Activated CD4-positive, alpha-beta T cell treated with anti-CD3 and anti-CD28 coated beads, Interleukin-2, amount 50 U/mL, for 16 hours (primary cell): ENCODE results near the gene IFI35.
"Not testable (repeated sequence)": the region's sequence is repeated elsewhere in the genome, so short reads cannot be mapped to it uniquely, and the experiment has no call there.

ENCODE experiments used
- DNase-seq: peaks from one replicate; pipeline ENCODE4 v3.0.0-alpha.2; 2020

Gene IFI35

DNA sequence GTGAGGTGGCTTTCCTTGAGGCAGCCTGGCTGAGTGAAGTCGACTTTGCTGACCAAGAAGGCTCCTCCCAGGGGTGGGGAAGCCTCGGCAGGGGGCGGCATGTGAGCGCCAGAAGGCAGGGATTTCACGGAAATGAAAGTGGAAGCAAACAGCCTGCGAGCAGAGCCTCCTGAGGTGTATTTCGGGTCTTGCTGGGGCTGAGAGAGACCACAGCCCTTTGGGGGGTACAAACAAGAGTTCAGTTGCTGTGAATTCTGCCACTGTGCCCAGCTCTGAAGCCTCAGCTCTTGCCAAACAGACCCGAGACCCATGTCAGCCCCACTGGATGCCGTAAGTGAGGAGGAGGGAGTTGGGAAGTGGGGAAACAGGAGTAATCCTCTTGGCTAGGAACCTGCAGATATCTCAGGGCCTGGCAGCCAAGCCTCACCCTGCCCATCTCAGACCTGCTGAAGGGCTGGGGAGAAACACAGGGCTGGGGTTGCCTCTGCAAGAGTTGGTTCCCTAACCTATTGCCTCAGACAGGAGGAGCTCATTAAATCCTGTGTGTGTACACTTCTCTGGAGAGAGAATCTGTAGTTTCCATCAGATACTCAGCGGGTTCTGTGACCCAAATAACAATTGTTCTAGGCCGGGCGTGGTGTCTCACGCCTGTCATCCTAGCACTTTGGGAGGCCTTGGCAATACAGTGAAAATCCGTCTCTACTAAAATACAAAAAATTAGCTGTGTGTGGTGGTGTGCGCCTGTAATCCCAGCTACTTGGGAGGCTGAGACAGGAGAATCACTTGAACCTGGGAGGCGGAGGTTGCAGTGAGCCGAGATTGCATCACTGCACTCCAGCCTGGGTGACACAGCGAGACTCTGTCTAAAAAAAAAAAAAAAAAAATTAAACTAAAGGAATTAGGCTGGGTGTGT is at the start of gene IFI35:
IFI35 (plus strand) TSS at position 146 of the 913 bp plus-strand sequence; CDS start at position 310, 164 bp downstream.
- peak; percentile 92 for DNase-seq

DNA sequence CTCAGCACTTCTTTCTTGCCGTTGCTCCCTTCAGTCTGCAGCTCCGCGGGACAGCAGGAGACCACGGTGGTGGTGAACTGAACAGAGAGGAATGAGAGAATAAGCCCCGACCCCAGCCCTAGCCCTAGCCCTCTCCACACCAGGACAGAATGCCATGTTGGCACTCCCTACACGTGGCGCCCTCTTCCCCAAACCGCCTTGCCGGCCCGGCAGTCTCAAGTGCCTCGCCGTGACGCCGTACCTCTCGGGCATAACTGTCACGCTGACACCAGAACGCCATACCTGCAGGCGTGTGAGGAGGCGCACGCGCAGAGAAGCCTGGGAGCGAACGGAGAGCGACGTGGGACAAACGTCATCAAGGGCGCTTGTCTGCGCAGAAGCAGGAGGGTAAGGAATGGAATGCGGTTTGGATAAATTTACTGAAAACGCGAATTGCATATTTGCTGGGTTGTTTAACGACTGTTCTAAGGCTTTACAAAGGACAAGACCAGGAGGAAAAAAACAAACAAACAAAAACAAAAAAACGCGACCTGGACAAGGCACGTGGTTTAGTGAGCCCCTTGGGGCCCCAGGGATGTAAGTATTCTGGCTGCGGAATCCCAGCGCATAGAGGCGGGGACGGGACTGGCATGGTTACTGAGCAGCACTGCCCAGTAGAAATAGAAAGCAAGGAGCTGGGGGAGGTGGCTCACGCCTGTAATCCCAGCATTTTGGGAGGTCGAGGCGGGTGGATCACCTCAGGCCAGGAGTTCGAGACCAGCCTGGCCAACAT is 42.2 kb upstream of the IFI35 start, which contains the start of gene AARSD1:
AARSD1 (minus strand) TSS at position 294 of the 772 bp plus-strand sequence; CDS start at position 280, 14 bp downstream.
- peak; percentile 95 for DNase-seq

DNA sequence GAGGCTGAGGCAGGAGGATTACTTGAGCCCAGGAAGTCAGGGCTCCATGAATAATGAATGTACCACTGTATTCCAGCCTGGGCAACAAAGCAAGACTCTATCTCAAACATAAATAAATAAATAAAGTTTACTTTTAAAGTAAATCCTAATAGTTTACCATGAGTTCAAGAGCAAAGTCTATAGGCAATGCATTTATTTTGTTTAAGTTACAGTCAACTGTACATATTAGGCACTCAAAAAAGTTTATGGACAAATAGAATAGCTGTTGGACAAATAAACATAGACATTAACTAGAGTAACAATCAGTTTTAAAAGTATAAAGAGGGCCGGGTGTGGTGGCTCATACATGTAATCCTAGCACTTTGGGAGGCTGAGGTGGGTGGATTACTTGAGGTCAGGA is 38.7 kb upstream of the IFI35 start:
- no peak for DNase-seq

DNA sequence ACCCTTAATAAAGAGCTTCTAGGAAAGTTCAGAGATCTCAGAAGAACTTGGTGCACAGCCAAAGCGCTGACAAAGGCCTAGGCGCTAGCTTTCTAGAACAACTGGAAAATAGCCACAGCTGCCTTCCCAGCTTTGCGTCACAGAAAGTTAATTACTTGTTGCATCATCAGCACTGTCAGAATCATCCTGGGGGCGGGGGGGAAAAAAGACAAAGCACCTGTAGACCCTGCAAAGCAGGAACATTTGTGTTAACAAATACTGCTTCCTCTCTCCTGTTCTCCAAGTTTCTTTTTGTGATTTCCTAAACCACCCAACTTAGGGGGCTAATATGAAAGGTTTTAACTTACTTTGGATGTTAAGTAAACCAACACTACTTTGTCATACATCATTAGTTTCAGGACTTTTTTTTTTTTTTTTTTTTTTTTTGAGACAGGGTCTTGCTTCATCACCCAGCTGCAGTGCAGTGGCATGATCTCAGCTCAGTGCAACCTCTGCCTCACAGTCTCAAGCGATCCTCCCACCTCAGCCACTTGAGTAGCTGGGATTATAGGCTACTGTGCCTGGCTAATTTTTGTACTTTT is 37.5 kb upstream of the IFI35 start:
- no peak for DNase-seq

DNA sequence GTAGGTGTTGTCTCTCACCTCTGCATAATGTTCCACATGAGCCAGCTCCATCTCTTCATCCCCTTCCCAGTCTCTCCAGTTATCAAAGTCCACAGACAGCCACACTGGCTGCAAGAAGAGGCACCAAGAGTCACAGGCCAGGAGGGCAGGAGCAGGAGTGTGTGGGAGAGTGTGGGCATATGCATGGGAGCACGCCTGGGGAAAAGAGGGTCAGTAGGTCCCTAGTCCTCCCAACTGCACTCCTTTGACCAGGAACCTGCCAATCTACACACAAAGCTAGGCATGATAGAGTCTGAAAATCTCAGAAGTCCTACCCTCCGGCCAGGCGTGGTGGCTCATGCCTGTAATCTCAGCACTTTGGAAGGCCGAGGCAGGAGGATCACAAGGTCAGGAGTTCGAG is 35.0 kb upstream of the IFI35 start:
- no peak for DNase-seq

DNA sequence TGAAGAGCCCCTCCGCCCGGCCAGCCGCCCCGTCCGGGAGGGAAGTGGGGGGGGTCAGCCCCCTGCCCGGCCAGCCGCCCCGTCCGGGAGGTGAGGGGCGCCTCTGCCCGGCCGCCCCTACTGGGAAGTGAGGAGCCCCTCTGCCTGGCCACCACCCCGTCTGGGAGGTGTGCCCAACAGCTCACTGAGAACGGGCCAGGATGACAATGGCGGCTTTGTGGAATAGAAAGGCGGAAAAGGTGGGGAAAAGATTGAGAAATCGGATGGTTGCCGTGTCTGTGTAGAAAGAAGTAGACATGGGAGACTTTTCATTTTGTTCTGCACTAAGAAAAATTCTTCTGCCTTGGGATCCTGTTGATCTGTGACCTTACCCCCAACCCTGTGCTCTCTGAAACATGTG is 33.3 kb upstream of the IFI35 start:
- DNase-seq: not testable (repeated sequence)

DNA sequence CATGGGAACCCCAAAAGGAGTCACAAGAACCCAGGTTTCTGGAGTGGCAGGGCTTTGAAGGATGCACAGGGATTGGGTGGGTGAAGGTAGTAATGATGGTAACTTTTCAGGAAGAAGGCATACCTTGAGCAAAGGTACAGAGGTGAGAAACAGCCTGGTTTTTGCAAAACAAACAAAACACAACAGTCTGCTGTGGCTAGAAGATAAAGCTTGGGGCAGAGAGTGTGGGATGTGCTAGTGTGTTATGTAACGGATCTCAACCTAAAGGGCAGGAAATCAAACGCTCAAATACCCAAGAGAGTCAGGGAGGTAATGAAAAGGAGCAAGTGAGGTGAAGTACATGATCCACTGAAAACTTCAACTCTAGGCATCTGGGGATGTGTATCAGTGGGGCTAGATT is 31.3 kb upstream of the IFI35 start:
- DNase-seq: no peak

DNA sequence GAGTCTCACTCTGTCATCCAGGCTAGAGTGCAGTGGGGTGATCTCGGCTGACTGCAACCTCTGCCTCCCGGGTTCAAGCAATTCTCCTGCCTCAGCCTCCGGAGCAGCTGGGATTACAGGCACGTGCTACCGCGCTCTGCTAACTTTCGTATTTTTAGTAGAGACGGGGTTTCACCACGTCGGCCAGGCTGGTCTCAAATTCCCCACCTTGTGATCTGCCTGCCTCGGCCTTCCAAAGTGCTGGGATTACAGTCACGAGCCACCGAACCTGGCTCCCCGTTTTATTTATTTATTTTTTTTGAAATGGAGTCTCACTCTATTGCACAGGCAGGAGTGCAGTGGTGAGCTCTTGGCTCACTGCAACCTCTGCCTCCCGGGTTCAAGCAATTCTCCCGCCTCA is 30.9 kb upstream of the IFI35 start:
- not testable (repeated sequence) for DNase-seq

DNA sequence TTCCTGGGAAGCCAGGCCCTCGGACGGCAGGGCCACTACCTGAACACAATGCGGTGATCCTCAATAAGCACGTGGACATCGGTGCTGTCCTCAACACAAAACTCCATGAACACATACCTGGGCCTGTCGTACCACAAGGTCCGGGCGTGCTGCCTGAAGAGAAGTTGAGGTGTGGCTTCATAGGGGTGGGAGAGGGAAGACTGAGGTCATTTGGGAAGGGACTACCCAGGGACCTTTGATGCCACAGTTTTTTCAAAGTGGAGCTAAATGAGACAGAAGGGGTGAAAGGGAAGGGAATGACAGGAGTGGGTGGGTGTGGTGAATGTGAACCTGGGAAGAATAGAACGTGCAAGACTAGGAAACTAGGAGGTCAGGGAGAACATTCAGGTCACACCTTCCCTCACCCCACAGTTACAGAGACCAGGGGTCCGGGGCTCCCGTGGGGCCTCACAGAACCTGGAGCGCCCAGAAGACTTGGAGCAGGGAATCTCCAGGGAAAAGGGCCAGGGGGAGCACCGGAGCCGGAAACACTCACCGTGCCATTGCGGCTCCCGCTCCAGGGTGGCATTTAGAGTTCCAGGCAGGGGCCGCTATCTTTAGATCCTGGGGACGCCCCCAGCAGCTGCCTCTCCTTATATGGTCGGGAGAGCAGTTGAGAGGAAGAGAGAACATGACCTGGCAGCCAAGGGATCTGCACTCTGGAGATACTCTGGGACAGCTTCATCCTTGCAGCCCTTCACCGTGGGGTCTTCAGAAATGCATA is 26.9 kb upstream of the IFI35 start, which contains the start of gene PTGES3L:
PTGES3L (minus strand) TSS at position 570 of the 763 bp plus-strand sequence; CDS start at position 543, 27 bp downstream.
- DNase-seq: no peak

DNA sequence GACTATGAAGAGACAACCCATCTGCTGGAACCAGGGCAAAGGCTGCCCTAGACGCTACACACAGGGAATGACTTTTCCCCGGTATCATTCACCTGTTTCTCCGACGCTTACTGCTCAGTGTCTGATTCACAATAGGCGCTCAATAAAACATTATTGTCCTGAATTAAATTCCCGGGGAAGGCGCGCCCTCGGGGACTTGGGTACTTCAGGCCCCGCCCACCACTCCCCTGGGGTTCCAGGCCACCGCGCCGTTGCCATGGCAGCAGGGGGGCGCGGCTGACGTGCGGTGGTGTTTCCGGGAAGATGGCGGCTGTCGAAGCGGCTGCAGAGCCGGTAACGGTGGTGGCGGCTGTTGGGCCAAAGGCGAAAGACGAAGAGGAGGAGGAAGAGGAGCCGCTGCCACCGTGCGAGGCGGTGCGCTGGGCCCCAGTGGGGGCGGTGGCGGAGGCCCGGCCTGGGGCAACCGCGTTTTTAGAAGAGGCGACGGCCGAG is 26.3 kb upstream of the IFI35 start, which contains the start of gene RUNDC1:
RUNDC1 (plus strand) TSS at position 292 of the 492 bp plus-strand sequence; CDS start at position 304, 12 bp downstream.
- DNase-seq: peak; percentile 91

DNA sequence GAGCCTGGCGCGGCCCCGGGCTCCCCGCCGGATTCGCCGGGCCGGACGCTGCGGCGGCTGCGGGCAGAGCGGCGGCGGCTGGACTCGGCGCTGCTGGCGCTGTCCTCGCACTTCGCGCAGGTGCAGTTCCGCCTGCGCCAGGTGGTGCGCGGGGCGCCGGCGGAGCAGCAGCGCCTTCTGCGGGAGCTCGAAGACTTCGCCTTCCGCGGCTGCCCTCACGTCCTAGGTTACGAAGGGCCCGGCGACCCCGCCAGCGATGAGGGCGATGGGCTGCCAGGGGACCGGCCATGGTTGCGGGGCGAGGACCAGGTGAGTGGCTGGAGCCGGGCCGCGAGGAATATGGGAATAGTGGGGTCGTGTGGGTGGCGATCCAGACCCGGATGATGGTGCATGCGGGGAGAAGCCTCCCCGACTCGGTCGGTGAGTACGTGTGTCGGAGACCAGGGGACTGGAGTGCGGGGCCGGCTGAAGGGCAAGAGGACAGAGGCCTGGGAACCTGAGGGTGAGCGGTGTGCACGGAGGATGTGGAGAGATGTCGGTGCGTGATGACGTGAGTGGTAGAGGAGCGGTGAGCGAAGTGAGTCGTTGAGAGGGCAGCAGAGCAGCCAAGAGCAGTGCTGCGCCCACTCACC is 25.7 kb upstream of the IFI35 start:
- DNase-seq: peak; percentile 77

DNA sequence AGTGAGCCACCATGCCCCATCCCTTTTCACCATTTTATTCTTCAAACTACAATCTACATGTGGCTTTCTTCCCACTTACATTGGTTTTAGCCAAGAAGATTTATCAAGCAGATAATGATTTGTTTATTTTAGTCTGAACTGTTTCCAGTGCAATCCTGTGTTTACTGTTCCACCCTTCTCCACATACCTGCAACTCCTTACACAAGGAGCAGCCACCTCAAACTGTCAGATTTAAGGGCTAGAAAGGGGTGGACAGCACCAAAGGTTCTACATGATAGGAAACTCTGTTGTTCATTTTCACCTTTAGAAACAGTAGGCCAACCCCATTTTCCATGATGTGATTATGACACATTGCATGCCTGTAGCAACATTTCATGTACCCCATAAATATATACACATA is 24.3 kb upstream of the IFI35 start:
- DNase-seq: no peak

DNA sequence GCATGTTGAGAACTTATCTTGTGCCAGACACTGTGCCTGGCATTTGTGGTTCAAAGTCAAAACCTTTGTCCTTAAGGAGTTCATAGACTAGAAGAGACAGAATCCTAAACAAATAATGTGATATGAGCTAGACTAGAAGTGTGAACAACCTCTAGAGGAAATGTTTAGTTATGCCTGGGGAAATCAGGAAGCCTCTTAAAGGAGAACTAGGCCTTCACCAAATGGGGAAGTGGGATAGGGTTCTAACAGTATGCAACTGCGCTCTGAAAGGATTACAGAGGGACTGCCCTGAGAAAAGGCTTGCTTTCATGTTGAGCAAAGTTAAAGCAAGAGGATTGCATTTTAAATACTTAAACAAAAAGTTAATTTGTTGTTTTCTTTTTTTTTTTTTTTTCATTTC is 21.4 kb upstream of the IFI35 start:
- no peak for DNase-seq

DNA sequence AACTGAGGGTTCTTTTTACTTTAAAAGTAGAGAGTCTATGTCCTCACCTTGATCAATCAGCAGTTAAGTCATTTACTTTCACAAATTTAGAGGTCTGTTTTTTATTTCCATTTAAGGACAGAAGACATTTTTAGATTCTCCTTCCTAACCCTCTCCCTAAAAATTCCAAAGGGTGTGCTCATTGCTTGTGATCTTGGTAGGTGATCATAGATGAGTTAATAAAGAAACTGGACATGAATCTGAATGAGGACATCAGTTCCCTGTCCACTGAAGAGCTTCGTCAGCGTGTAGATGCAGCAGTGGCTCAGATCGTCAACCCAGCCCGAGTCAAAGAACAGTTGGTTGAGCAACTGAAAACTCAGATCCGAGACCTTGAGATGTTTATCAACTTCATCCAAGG is 17.4 kb upstream of the IFI35 start:
- DNase-seq: no peak

DNA sequence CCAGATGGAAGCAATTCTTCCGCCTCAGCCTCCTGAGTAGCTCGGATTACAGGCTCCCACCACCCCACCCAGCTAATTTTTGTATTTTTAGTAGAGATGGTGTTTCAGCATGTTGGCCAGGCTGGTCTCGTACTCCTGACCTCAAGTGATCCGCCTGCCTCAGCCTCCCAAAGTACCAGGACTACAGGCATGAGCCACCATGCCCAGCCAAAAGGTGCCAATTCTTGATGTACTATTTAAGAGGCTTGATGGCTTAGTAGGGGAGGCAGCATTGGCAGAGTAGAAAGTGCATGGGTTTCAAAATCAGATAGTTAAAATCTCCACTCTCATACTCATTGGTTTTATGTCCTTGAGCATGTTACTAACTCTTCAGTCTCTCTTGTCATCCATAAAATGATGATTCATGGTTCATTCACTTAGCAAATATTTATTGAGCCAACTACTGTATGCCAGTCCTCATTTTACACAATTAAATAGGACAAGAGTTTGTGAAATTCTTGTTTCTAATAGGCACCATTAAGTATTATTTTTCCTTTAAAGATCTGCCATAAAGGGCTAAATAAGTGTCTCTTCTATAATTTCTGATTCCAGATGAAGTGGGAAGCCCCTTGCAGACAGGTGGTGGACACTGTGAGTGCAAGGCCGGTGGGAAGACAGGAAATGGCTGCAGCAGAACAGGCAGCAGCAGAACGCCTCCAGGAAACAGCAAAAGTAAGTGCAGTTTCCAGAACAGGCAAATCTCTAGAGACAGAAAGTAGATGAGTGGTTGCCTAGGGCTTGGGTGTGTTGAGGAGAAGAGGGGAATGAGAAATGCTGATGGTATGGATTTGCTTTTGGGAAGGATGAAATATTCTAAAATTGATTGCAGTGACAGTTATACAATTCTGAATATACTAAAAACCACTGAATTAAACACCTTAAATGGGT is 16.6 kb upstream of the IFI35 start:
- no peak for DNase-seq

DNA sequence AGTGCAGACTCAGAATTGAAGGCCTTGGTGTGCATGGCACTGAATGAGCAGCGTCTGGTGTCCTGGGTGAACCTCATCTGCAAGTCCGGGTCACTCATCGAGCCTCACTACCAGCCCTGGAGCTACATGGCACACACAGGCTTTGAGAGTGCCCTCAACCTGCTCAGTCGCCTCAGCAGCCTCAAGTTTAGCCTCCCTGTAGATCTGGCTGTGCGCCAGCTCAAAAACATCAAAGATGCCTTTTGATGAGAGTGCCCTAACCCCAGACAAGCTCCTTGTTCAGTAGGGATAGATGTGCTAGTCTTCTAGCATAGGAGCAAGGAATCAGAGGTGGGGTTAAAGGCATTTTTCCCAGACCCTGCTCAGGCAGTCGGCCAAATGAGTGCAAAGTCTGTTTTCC is 15.1 kb upstream of the IFI35 start:
- no peak for DNase-seq

DNA sequence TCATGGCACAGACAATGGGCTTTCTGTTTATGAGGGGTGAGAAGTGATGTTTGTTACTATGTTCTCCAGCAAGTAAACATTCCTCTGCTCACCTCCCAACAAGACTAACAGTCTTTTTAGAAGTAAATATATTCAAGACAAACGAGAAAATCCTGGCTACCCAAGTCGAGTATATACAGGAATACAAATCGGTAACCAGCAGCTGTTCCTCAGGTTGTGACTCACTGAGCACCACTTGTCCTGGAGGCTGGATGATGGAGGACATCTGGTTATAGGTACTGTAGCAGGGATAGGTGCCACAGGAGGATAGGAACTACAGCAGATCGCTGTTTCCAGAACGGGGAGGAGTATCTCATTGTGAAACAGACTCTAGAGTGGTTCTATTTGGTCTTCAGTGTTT is 13.7 kb upstream of the IFI35 start:
- DNase-seq: no peak

DNA sequence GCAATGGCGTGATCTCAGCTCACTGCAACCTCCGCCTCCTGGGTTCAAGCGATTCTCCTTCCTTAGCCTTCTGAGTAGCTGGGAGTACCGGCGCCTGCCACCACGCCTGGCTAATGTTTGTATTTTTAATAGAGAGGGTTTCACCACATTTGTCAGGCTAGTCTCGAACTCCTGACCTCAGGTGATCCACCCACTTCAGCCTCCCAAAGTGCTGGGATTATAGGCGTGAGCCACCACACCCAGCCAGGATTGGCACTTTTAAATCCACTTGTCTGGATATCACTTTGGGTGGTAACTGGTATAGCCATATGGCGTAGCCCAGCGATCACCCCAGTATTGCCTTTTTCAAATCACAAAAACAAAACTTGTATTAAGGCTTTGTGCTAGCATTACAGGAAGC is 12.7 kb upstream of the IFI35 start:
- not testable (repeated sequence) for DNase-seq

DNA sequence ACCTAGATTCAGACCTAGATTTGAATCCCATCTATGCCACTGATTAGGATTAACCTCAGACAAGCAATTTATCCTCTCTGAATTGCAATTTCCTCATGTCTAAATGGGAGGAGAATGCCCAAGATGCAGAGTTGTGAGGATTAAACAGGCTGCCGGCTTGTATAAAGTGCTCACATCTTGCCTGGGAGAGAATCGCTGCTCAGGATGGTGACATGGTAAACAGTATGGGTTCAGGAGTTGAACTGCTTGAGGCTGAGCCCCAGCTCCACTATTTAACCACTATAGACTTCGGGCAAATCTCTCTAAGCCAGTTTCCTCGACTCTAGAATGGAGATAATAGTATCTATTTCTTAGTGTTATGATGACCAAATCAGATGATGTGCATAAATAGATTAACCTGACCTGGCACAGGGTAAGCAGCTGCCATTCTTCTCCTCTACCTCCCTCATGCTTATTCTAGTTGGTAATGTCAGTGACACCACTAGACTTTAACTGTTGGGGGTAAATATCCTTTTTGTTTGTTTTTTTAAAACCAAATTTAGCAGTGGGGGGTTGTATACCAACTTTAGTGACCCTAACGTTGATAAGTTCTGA is 9.1 kb upstream of the IFI35 start:
- no peak for DNase-seq
